SK-N-SH treated with all-trans-retinoic acid at 6 μM for 48 hours (cell line): ENCODE measurements around the gene KRTAP17-1.

ENCODE experiments used
- RARB ChIP-seq: fragments of 250-450 bp; sonication (Bioruptor Pico); IDR thresholded peaks from 2 replicates; pipeline ENCODE4 v1.8.0; 2021; ENCODE audit warnings: mild to moderate bottlenecking, moderate library complexity
- TOX ChIP-seq: fragments of 250-450 bp; sonication (Bioruptor Pico); IDR thresholded peaks from 2 replicates; pipeline ENCODE4 v1.8.0; 2021; ENCODE audit warnings: mild to moderate bottlenecking, moderate library complexity, borderline replicate concordance
- TF ChIP-seq, protein P1 (sequence below): fragments of 250-450 bp; sonication (Bioruptor Pico); IDR thresholded peaks from 2 replicates; pipeline ENCODE4 v1.8.0; 2021; ENCODE audit warnings: low read depth, mild to moderate bottlenecking, moderate library complexity, borderline replicate concordance
- TF ChIP-seq, protein P2 (sequence below): fragments of 250-450 bp; sonication (Bioruptor Pico); IDR thresholded peaks from 2 replicates; pipeline ENCODE4 v1.5.1; 2021; ENCODE audit warnings: mild to moderate bottlenecking, moderate library complexity

DNA sequence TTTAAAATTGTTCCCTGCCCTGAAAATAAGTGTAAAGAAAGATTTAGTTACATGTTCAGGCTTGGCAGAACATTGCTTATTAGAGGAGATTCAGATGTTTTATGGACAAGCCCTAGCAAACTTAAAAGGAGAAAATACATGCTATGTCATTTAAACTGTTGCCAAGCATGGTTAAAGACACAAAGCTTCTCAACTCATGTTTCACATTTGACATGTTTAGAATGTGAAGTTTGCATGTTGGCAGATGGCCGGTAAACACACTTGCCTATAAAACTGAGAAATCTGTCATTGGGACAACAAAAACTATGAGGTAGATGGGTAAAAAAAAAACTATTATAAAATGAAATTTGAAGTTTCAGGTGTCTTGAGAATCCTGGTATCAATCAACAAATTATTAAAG, 18.7 kb downstream of the KRTAP17-1 start:
- TF ChIP-seq TOX (CRISPR knock-in tag): no peak
- TF ChIP-seq, protein P1, sequence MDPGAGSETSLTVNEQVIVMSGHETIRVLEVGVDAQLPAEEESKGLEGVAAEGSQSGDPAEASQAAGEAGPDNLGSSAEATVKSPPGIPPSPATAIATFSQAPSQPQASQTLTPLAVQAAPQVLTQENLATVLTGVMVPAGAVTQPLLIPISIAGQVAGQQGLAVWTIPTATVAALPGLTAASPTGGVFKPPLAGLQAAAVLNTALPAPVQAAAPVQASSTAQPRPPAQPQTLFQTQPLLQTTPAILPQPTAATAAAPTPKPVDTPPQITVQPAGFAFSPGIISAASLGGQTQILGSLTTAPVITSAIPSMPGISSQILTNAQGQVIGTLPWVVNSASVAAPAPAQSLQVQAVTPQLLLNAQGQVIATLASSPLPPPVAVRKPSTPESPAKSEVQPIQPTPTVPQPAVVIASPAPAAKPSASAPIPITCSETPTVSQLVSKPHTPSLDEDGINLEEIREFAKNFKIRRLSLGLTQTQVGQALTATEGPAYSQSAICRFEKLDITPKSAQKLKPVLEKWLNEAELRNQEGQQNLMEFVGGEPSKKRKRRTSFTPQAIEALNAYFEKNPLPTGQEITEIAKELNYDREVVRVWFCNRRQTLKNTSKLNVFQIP: no peak
- TF ChIP-seq, protein P2, sequence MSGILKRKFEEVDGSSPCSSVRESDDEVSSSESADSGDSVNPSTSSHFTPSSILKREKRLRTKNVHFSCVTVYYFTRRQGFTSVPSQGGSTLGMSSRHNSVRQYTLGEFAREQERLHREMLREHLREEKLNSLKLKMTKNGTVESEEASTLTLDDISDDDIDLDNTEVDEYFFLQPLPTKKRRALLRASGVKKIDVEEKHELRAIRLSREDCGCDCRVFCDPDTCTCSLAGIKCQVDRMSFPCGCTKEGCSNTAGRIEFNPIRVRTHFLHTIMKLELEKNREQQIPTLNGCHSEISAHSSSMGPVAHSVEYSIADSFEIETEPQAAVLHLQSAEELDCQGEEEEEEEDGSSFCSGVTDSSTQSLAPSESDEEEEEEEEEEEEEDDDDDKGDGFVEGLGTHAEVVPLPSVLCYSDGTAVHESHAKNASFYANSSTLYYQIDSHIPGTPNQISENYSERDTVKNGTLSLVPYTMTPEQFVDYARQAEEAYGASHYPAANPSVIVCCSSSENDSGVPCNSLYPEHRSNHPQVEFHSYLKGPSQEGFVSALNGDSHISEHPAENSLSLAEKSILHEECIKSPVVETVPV (CRISPR knock-in tag): no peak
- TF ChIP-seq RARB (CRISPR knock-in tag): no peak
